ENCODE results near the gene EIPR1. TPM values are rescaled to one million over a fixed set of nuclear protein-coding genes. Genes with fewer than 3 reads are reported as not detected.
A peak's percentile ranks its signal among the peaks of the same experiment; 100 is the strongest.

The EIPR1 gene
- total and polyA plus RNA-seq, 9 donors, result 6.6 to 16.6 (median 8.9) TPM

DNA sequence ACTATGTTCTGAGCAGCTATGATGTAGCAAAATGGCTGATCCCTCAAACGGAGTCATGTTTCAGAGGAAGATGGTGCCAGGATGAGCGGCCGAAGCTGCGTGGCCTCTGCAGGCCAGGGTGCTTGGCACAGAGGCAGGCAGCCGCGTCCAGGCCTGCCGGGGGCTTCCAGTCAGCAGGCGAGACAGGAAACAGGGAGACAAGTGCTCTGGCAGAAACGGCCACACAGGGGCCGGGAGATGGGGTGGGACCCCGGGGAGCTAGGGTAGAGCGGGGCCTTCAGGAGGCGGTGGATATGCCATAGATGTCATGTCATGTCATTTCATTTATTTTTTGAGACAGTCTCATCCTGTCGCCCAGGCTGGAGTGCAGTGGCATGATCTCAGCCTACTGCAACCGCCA is 50.7 kb downstream of the EIPR1 start:
- H3K9me3 ChIP-seq, result no peaks in the 10 kb centered on the region
- H3K27me3 ChIP-seq, result no peaks in the 10 kb centered on the region
- H3K27ac ChIP-seq, result no peak overlapping the region
- H3K4me1 ChIP-seq (ENCODE audit: insufficient read depth), result no peaks in the 10 kb centered on the region
- H3K36me3 ChIP-seq, result no peaks in the 10 kb centered on the region
- TF ChIP-seq EP300 (IDR thresholded peaks at IDR 0.05) (no peak), POLR2A (IDR thresholded peaks at IDR 0.05) (no peak)
- TF ChIP-seq, protein P1, sequence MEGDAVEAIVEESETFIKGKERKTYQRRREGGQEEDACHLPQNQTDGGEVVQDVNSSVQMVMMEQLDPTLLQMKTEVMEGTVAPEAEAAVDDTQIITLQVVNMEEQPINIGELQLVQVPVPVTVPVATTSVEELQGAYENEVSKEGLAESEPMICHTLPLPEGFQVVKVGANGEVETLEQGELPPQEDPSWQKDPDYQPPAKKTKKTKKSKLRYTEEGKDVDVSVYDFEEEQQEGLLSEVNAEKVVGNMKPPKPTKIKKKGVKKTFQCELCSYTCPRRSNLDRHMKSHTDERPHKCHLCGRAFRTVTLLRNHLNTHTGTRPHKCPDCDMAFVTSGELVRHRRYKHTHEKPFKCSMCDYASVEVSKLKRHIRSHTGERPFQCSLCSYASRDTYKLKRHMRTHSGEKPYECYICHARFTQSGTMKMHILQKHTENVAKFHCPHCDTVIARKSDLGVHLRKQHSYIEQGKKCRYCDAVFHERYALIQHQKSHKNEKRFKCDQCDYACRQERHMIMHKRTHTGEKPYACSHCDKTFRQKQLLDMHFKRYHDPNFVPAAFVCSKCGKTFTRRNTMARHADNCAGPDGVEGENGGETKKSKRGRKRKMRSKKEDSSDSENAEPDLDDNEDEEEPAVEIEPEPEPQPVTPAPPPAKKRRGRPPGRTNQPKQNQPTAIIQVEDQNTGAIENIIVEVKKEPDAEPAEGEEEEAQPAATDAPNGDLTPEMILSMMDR (IDR thresholded peaks at IDR 0.05), result no peak
- no peak for DNase-seq
- 86 to 89% (median 88%) methylated on average over 15 of the region's 15 CpGs for WGBS, 3 donors
- no peak overlapping the region for H3K4me3 ChIP-seq
- intact Hi-C loops (cut with DNase I), result no loop called here

DNA sequence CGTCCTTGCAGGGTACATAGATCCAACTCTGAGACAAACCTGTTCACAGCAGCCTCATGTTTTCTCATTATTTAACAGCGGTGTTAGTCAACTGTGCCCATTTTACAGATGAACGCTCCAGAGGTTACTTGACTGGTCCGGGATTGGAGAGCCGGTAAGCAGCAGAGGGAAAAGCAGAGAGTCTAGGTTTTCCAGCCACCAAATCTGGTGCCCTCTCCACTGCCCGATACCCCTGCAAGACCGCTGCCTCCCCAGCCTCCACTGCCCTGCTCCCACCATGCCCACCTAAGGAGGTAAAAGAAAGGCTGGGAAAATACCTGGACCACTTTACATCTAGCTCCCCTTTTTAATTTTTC is 51.5 kb downstream of the EIPR1 start:
- H3K4me1 ChIP-seq (ENCODE audit: insufficient read depth), result no peaks in the 10 kb centered on the region
- no peak for DNase-seq
- no peak overlapping the region for H3K4me3 ChIP-seq
- H3K9me3 ChIP-seq, result no peaks in the 10 kb centered on the region
- no peaks in the 10 kb centered on the region for H3K36me3 ChIP-seq
- 85 to 94% (median 86%) methylated on average over 7 of the region's 7 CpGs for WGBS, 3 donors
- H3K27ac ChIP-seq, result no peak overlapping the region
- intact Hi-C loops (cut with DNase I), result no loop called here
- TF ChIP-seq, protein P1 (IDR thresholded peaks at IDR 0.05), result no peak
- TF ChIP-seq EP300 (IDR thresholded peaks at IDR 0.05) (no peak), POLR2A (IDR thresholded peaks at IDR 0.05) (no peak)
- no peaks in the 10 kb centered on the region for H3K27me3 ChIP-seq

DNA sequence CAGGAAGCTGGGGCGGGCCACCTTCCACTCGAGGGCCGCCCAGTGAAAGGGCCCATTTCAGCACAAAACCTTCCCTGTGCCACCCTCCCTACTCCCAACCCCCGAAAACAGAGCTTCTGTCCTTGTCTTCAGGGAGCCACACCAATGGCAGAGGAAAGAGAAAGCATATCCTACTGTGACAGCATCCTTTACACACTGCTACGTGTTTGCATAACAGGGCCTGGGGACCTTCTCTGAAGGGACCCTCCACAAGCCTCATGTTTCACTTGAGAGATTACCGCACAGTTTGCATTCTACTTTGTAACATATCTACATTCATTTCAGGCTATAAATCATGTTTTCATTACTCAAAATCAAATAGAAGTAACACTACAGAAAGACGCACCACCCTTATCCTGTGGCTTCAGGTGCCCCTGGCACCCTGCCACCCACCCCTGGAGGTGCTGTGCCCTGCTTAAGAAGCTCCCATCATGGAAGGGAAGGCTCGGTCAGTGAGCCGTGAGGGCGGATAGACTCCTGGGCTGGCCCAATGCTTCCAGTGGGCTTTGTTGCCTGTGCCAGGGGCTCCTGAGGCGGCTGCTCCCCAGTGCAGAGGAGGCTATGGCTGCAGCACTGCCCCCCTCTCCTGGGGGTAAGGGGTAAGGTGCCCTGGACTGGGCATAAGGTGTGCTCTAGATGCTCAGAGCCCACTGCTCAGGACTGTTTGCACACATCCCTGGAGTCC is 52.0 kb downstream of the EIPR1 start:
- intact Hi-C loops (cut with DNase I), result no loop called here

DNA sequence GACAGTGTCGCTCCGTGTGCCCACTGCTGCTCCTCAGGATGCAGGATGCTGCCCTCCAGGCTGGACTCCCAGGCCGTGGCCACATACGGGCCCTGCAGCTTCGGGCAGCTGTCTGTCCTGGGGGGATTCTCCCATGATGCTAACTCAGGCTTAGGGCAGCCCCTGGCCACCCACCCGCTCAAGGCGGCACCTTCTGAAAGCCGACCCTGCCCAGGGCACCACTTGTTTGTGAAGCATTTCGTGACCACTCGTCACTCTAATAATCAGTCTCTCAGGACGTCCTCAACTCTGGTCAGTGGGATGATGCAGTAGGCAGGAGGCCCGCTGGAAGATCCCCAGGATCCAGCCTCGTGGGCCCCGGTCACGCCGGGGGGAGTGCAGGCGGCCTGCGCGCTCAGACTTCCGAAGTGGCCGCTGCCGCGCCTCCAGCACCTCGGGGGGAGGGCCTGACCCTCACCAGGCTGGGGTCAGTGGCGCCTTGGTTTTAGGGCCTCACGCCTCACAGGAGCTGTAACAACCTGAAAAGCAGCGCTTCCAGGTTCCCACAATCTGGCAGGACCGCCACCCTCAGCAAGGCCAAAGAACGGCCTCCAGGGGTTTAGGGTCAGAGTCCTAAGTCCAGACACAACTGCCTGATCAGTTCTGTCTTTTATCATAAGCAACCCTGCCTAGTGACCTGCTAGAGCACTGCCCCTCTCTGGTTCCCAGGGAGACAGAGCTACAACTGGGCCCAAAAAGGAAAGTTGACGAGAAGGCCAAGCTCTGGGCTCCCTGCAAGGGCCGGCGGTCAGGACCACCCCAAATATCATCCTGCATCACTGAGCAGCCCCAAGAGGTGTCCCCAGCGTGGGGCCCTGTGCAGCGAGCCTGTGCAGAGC is 53.0 kb downstream of the EIPR1 start:
- no peak overlapping the region for H3K27ac ChIP-seq
- no peak for DNase-seq
- WGBS, 3 donors, result 91 to 93% (median 93%) methylated on average over 34 of the region's 34 CpGs
- H3K4me1 ChIP-seq (ENCODE audit: insufficient read depth), result no peaks in the 10 kb centered on the region
- no peaks in the 10 kb centered on the region for H3K36me3 ChIP-seq
- no peaks in the 10 kb centered on the region for H3K27me3 ChIP-seq
- no peak overlapping the region for H3K4me3 ChIP-seq
- TF ChIP-seq, protein P1 (IDR thresholded peaks at IDR 0.05), result no peak
- TF ChIP-seq POLR2A (IDR thresholded peaks at IDR 0.05) (no peak), EP300 (IDR thresholded peaks at IDR 0.05) (no peak)
- no peaks in the 10 kb centered on the region for H3K9me3 ChIP-seq
- intact Hi-C loops (cut with DNase I), result no loop called here

More for the DNA sequence above, 52.0 kb downstream of the EIPR1 start:
- no peaks in the 10 kb centered on the region for H3K27me3 ChIP-seq
- no peak for TF ChIP-seq EP300 (IDR thresholded peaks at IDR 0.05)
- TF ChIP-seq, protein P1 (IDR thresholded peaks at IDR 0.05), result no peak
- no peak for TF ChIP-seq POLR2A (IDR thresholded peaks at IDR 0.05)
- H3K4me1 ChIP-seq (ENCODE audit: insufficient read depth), result no peaks in the 10 kb centered on the region
- 86 to 91% (median 87%) methylated on average over 11 of the region's 11 CpGs for WGBS, 3 donors
- H3K27ac ChIP-seq, result no peak overlapping the region
- H3K9me3 ChIP-seq, result no peaks in the 10 kb centered on the region
- DNase-seq, result peak in 1 of 5 donors; percentile 21
- no peak overlapping the region for H3K4me3 ChIP-seq
- H3K36me3 ChIP-seq, result no peaks in the 10 kb centered on the region

Measured in ovary (tissue), 9 donors.